CD4-positive, CD25-positive, alpha-beta regulatory T cell (primary cell): ENCODE data around the gene HGD. TPM values are rescaled to one million over a fixed set of nuclear protein-coding genes. Genes with fewer than 3 reads are reported as not detected.
"Not testable (repeated sequence)": the region's sequence is repeated elsewhere in the genome, so short reads cannot be mapped to it uniquely, and the experiment has no call there.

ENCODE experiments used
- ATAC-seq, 2 donors: fragments of 150-1000 bp; cut with Tn5 transposase; one replicate each; pipeline ENCODE4 v1.10.0; 2021; ENCODE audit warnings: low read depth in 2 of 2, moderate number of reproducible peaks in 2 of 2, moderate library complexity in 1 of 2
- DNase-seq, 3 donors: peaks; one replicate each; pipeline versions ENCODE4 v3.0.0 to v3.0.0-alpha.2; 2012 to 2022; ENCODE audit warnings: mixed read lengths in 1 of 3
- H3K27ac ChIP-seq: one replicate; pipeline ENCODE4 v1.7.0; 2013; ENCODE audit warnings: mild to moderate bottlenecking, low read length; ENCODE audit not compliant: insufficient read depth, poor library complexity, severe bottlenecking
- H3K27me3 ChIP-seq: one replicate; pipeline ENCODE4 v1.7.0; 2013; ENCODE audit warnings: low read length; ENCODE audit not compliant: control insufficient read depth, insufficient read depth
- H3K36me3 ChIP-seq: one replicate; pipeline ENCODE4 v1.7.0; 2013; ENCODE audit warnings: mild to moderate bottlenecking, low read length, moderate library complexity; ENCODE audit not compliant: control insufficient read depth, insufficient read depth
- H3K4me1 ChIP-seq: 2 replicates; pipeline ENCODE4 v1.7.0; 2013; ENCODE audit warnings: mild to moderate bottlenecking, low read length; ENCODE audit not compliant: insufficient read depth, control insufficient read depth, poor library complexity, severe bottlenecking
- H3K4me3 ChIP-seq: one replicate; pipeline ENCODE4 v1.7.0; 2013; ENCODE audit warnings: low read depth, mild to moderate bottlenecking, low read length, moderate library complexity
- H3K9me3 ChIP-seq, 2 experiments: 1 replicate in 1 of 2; 2 replicates in 1 of 2; pipeline ENCODE4 v1.7.0; 2013; ENCODE audit warnings: low read length in 2 of 2, mild to moderate bottlenecking in 1 of 2, moderate library complexity in 1 of 2; ENCODE audit not compliant: control insufficient read depth in 2 of 2
- H3K27ac Mint-ChIP-seq, 3 donors: one replicate each; pipeline ENCODE4 v1.8.0; 2020 to 2022; ENCODE audit warnings: mild to moderate bottlenecking in 3 of 3, mixed read lengths in 3 of 3, moderate library complexity in 2 of 3
- H3K27me3 Mint-ChIP-seq: one replicate; pipeline ENCODE4 v1.8.0; 2022; ENCODE audit warnings: mild to moderate bottlenecking, mixed read lengths
- H3K36me3 Mint-ChIP-seq: one replicate; pipeline ENCODE4 v1.8.0; 2020; ENCODE audit warnings: mixed read lengths
- H3K4me1 Mint-ChIP-seq, 4 donors: one replicate each; pipeline ENCODE4 v1.8.0; 2020 to 2022; ENCODE audit warnings: mixed read lengths in 4 of 4, mild to moderate bottlenecking in 1 of 4
- H3K4me3 Mint-ChIP-seq, 4 donors: one replicate each; pipeline ENCODE4 v1.8.0; 2020 to 2022; ENCODE audit warnings: mild to moderate bottlenecking in 4 of 4, mixed read lengths in 4 of 4, moderate library complexity in 3 of 4
- H3K9me3 Mint-ChIP-seq, 7 donors: one replicate each; pipeline ENCODE4 v1.8.0; 2020 to 2022; ENCODE audit warnings: mixed read lengths in 7 of 7, mild to moderate bottlenecking in 3 of 7, moderate library complexity in 2 of 7
- polyA plus RNA-seq, 4 donors: library from polyadenylated mRNA; unstranded; fragments of 300-500 nt; fragmentation: Illumina TruSeq; gene quantifications; one replicate each; pipeline ENCODE4 v1.2.3, GENCODE V29; 2021
- total RNA-seq: library from RNA; stranded (reverse); gene quantifications from one replicate; pipeline ENCODE4 v1.2.3, GENCODE V29; 2022

The HGD gene
- total and polyA plus RNA-seq, 5 donors from 2014 or later, result 0.25 to 4.7 TPM; not detected in 3

DNA sequence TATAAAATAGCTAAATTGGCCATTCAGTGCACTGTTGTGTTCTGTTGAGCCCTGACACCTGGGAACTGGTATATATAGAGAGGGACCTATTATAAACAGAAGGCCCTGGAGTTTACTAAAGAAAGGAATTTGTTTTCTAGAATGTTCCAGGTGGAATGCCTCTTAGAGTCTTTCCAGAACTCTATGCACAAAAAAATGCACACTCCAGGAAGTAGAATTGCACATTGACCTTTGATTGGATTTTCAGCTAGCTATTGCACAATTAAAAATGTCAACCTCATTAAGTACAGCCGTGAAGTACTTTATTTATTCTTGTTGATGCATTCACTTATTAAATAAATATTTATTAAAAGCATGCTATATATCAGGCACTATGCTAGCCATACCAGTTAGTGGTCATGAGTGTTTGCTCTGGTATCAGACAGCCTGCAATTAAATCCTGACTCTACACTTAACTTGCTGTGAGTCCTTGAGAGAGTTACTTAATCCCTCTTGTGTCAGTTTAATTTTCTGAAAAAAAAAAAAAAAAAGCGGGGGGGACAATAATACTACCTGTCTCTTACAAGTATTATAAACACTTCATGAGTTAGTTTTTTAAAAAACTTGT lies 45.1 kb downstream of the HGD start:
- Histone ChIP-seq H3K27ac (no peak overlapping the region), H3K9me3 (no peaks in the 10 kb centered on the region), H3K4me3 (no peak overlapping the region), H3K27me3 (no peaks in the 10 kb centered on the region), H3K4me1 (no peaks in the 10 kb centered on the region), H3K36me3 (no peaks in the 10 kb centered on the region)
- Mint-ChIP-seq H3K27me3 (no peaks in the 10 kb centered on the region), H3K36me3 (no peaks in the 10 kb centered on the region), H3K27ac (no peak overlapping the region), H3K4me1 (peaks cover 0 to 9% (median 6%) of the 10 kb centered on the region in 4 donors), H3K4me3 (no peak overlapping the region), H3K9me3 (peaks cover 0 to 3% (median 1%) of the 10 kb centered on the region in 7 donors)
- no peak for ATAC-seq
- DNase-seq, result no peak

DNA sequence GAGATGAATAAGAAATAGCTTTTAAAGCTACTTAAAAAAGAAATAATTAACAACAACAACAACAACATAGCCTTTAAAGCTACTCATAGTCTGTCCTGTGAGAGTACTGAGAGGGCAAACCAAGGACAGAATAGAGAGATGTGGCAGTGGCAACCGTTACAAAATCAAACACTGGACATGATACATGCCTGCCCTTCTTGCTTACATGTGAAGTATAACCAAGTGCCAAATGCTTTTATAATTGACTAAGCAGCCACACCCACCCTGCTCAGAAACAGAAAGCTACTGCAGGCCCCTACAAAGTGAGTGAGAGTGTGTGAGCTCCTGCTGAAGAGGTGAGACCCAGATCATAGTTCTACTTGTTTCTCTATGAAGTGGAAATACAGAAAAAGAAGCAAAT lies 47.5 kb downstream of the HGD start:
- peak overlapping the region in 1 of 3 donors; percentile 25 for H3K27ac Mint-ChIP-seq
- H3K4me3 Mint-ChIP-seq, result no peak overlapping the region
- ATAC-seq (no peak), DNase-seq (no peak)
- H3K27ac ChIP-seq, result no peak overlapping the region
- H3K27me3 Mint-ChIP-seq, result no peaks in the 10 kb centered on the region
- no peak overlapping the region for H3K4me3 ChIP-seq
- no peaks in the 10 kb centered on the region for H3K36me3 ChIP-seq
- H3K9me3 Mint-ChIP-seq, result peaks cover 0 to 14% (median 0%) of the 10 kb centered on the region in 7 donors
- no peaks in the 10 kb centered on the region for H3K27me3 ChIP-seq
- peaks cover 0 to under 1% (median under 1%) of the 10 kb centered on the region in 4 donors for H3K4me1 Mint-ChIP-seq
- no peaks in the 10 kb centered on the region for H3K9me3 ChIP-seq
- H3K36me3 Mint-ChIP-seq, result no peaks in the 10 kb centered on the region
- no peaks in the 10 kb centered on the region for H3K4me1 ChIP-seq

- peaks cover 7 to 19% of the 10 kb centered on the region in 2 experiments for H3K9me3 ChIP-seq
- ATAC-seq, result no peak
- Mint-ChIP-seq H3K4me3 (no peak overlapping the region), H3K4me1 (no peaks in the 10 kb centered on the region), H3K27me3 (no peaks in the 10 kb centered on the region), H3K27ac (no peak overlapping the region), H3K36me3 (no peaks in the 10 kb centered on the region), H3K9me3 (peaks cover 0 to 15% (median 8%) of the 10 kb centered on the region in 7 donors)
- H3K36me3 ChIP-seq, result no peaks in the 10 kb centered on the region
- H3K27ac ChIP-seq, result no peak overlapping the region
- H3K4me3 ChIP-seq, result no peak overlapping the region
- no peaks in the 10 kb centered on the region for H3K4me1 ChIP-seq
- H3K27me3 ChIP-seq, result no peaks in the 10 kb centered on the region
- no peak for DNase-seq
Measured at GRCh38 chr3:120625159-120625586, 56.9 kb downstream of the HGD start.

DNA sequence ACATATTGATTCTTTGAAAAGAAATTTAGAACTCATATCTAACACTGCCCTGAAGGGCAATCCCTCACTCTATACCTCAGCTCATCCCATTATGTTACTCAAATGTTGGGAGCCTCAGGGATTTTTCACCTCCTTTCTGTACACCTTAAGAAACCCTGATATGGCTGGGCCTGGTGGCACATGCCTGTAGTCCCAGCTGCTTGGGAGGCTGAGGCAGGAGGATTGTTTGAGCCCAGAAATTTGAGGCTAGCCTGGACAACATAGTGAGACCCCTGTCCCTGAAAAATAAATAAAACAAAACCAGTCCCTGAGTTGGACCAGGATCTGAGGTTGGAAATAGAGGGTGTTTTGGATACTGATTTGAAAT lies 58.3 kb downstream of the HGD start:
- no peak overlapping the region for H3K27ac Mint-ChIP-seq
- Histone ChIP-seq H3K4me3 (no peak overlapping the region), H3K4me1 (no peaks in the 10 kb centered on the region), H3K36me3 (no peaks in the 10 kb centered on the region), H3K27me3 (no peaks in the 10 kb centered on the region), H3K27ac (no peak overlapping the region), H3K9me3 (peaks cover 7 to 19% of the 10 kb centered on the region in 2 experiments)
- no peaks in the 10 kb centered on the region for H3K27me3 Mint-ChIP-seq
- no peaks in the 10 kb centered on the region for H3K36me3 Mint-ChIP-seq
- ATAC-seq (no peak), DNase-seq (no peak)
- H3K4me1 Mint-ChIP-seq, result no peaks in the 10 kb centered on the region
- H3K9me3 Mint-ChIP-seq, result peaks cover under 1 to 13% (median 8%) of the 10 kb centered on the region in 7 donors
- H3K4me3 Mint-ChIP-seq, result no peak overlapping the region

DNA sequence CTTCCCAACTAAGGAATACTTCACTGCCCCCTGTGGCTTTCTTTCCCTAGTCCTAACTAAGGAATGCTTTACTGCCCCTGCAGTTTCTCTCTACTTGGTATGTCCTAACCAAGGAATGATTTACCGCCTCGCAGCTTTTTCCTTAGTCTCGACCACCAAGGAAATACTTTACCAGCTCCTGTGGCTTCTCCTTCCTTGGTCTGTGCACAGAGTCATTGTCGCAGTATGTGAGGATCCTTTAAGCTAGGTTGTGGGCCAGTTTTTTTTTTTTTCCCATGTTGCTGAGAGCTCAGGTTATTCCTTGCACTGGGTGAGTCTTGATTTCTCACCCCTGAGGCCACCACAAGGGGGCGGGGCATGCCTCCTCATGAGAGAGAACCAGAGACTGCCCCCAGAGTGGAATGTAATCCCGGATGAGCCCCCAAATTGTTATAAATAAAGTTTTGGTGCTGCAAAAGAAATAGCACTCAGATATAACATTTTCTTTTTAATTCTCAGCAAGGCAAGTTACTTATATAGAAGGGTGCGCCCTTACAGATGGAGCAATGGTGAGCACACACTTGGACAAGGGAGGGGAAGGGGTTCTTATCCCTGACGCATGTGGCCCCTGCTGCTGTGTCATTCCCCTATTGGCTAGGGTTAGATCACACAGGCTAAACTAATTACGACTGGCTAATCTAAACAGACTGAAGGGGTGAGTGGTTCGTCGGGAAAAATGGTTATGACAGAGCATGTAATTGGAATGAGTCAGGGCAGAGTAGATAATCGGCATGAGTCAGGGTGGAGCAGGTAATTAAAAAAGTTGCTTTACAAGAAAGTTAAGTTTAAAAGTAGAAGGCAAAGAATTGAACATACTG lies 58.9 kb downstream of the HGD start:
- H3K4me3 Mint-ChIP-seq, result no peak overlapping the region
- H3K36me3 ChIP-seq, result no peaks in the 10 kb centered on the region
- peaks cover 4 to 13% (median 8%) of the 10 kb centered on the region in 7 donors for H3K9me3 Mint-ChIP-seq
- H3K27ac Mint-ChIP-seq, result no peak overlapping the region
- ATAC-seq (no peak), DNase-seq (peak in 1 of 3 donors; percentile 16)
- no peak overlapping the region for H3K4me3 ChIP-seq
- peaks cover 7 to 19% of the 10 kb centered on the region in 2 experiments for H3K9me3 ChIP-seq
- H3K27ac ChIP-seq, result no peak overlapping the region
- H3K27me3 ChIP-seq, result no peaks in the 10 kb centered on the region
- no peaks in the 10 kb centered on the region for H3K4me1 Mint-ChIP-seq
- H3K36me3 Mint-ChIP-seq, result no peaks in the 10 kb centered on the region
- no peaks in the 10 kb centered on the region for H3K4me1 ChIP-seq
- H3K27me3 Mint-ChIP-seq, result no peaks in the 10 kb centered on the region

- Mint-ChIP-seq H3K9me3 (peaks cover 4 to 13% (median 8%) of the 10 kb centered on the region in 7 donors), H3K36me3 (no peaks in the 10 kb centered on the region), H3K27me3 (no peaks in the 10 kb centered on the region), H3K27ac (no peak overlapping the region), H3K4me1 (no peaks in the 10 kb centered on the region), H3K4me3 (no peak overlapping the region)
- Histone ChIP-seq H3K27me3 (no peaks in the 10 kb centered on the region), H3K9me3 (peaks cover 7 to 19% of the 10 kb centered on the region in 2 experiments), H3K4me3 (no peak overlapping the region), H3K36me3 (no peaks in the 10 kb centered on the region), H3K27ac (no peak overlapping the region), H3K4me1 (no peaks in the 10 kb centered on the region)
- DNase-seq, result no peak
- no peak for ATAC-seq
Measured at GRCh38 chr3:120622457-120622856, 59.6 kb downstream of the HGD start.

DNA sequence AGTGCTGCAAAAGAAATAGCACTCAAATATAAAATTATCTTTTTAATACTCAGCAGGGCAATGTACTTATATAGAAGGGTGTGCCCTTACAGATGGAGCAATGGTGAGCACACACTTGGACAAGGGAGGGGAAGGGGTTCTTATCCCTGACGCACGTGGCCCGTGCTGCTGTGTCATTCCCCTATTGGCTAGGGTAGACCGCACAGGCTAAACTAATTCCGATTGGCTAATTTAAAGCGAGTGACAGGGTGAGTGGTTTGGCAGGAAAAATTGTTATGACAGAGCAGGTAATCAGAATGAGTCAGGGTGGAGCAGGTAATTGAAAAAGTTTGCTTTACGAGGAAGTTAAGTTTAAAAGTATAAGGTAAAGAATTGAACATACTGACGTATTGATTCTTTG lies 65.3 kb downstream of the HGD start:
- not testable (repeated sequence) for H3K9me3 ChIP-seq, H3K27ac ChIP-seq, DNase-seq, H3K36me3 Mint-ChIP-seq, H3K9me3 Mint-ChIP-seq, H3K4me1 ChIP-seq, ATAC-seq, H3K36me3 ChIP-seq, H3K4me3 ChIP-seq, H3K27me3 ChIP-seq, H3K4me3 Mint-ChIP-seq, H3K4me1 Mint-ChIP-seq
- H3K27ac Mint-ChIP-seq, result peak overlapping the region in 1 of 3 donors; percentile 18
- peaks cover 15% of the 10 kb centered on the region for H3K27me3 Mint-ChIP-seq
